Measurements from ENCODE around the gene KLF18. TPM values are rescaled to one million over a fixed set of nuclear protein-coding genes. Genes with fewer than 3 reads are reported as not detected.
"Not testable (repeated sequence)": the region's sequence is repeated elsewhere in the genome, so short reads cannot be mapped to it uniquely, and the experiment has no call there.

The KLF18 gene
- total RNA-seq, 4 donors from 2014 or later, result not detected

GRCh38 chr1:44146536-44147361, 5.3 kb upstream of the KLF18 start:
- TF ChIP-seq CTCF (IDR thresholded peaks at IDR 0.05) (no peak), POLR2A (IDR thresholded peaks at IDR 0.05) (no peak)
- intact Hi-C loops (cut with DNase I; ENCODE audit: low total_unique reads), result no loop called here
- 92 to 93% methylated on average over 28 of the region's 28 CpGs for WGBS, 2 donors
- DNase-seq (ENCODE audit: low spot score in 2 of 2), result peak in 1 of 2 donors; percentile 75
- no peak overlapping the region for H3K4me3 ChIP-seq (ENCODE audit: low read depth, poor library complexity, severe bottlenecking)

- WGBS, 2 donors, result 91 to 96% methylated on average over 2 of the region's 2 CpGs
- intact Hi-C loops (cut with DNase I; ENCODE audit: low total_unique reads), result no loop called here
Observed at GRCh38 chr1:44144962-44145756, 3.7 kb upstream of the KLF18 start.

GRCh38 chr1:44139565-44139964, 1.9 kb downstream of the KLF18 start:
- peak in 1 of 2 donors; percentile 26 for DNase-seq (ENCODE audit: low spot score in 2 of 2)
- H3K4me3 ChIP-seq (ENCODE audit: low read depth, poor library complexity, severe bottlenecking); intact Hi-C loops (cut with DNase I; ENCODE audit: low total_unique reads): not testable (repeated sequence)
- 82 to 85% methylated on average over 5 of the region's 8 CpGs for WGBS, 2 donors

More at GRCh38 chr1:44144962-44145756, 3.7 kb upstream of the KLF18 start:
- DNase-seq (ENCODE audit: low spot score in 2 of 2), result no peak
- TF ChIP-seq CTCF (IDR thresholded peaks at IDR 0.05), result no peak
- no peak for TF ChIP-seq POLR2A (IDR thresholded peaks at IDR 0.05)
- H3K4me3 ChIP-seq (ENCODE audit: low read depth, poor library complexity, severe bottlenecking), result no peak overlapping the region

- DNase-seq (ENCODE audit: low spot score in 2 of 2), result peak in 1 of 2 donors; percentile 20
- intact Hi-C loops (cut with DNase I; ENCODE audit: low total_unique reads), result no loop called here
- H3K4me3 ChIP-seq (ENCODE audit: low read depth, poor library complexity, severe bottlenecking), result no peak overlapping the region
- no peak for TF ChIP-seq CTCF (IDR thresholded peaks at IDR 0.05)
- TF ChIP-seq POLR2A (IDR thresholded peaks at IDR 0.05), result no peak
- 93 to 95% methylated on average over 3 of the region's 3 CpGs for WGBS, 2 donors
Observed at GRCh38 chr1:44138239-44138638, 3.2 kb downstream of the KLF18 start.

- intact Hi-C loops (cut with DNase I; ENCODE audit: low total_unique reads), result no loop called here
- H3K4me3 ChIP-seq (ENCODE audit: low read depth, poor library complexity, severe bottlenecking), result no peak overlapping the region
- peak in 1 of 2 donors; percentile 26 for DNase-seq (ENCODE audit: low spot score in 2 of 2)
- TF ChIP-seq POLR2A (IDR thresholded peaks at IDR 0.05) (no peak), CTCF (IDR thresholded peaks at IDR 0.05) (no peak)
- 71 to 78% methylated on average over 2 of the region's 2 CpGs for WGBS, 2 donors
Observed at GRCh38 chr1:44135886-44136285, 5.5 kb downstream of the KLF18 start.
